Measurements from ENCODE around the gene PFDN1. TPM values are rescaled to one million over a fixed set of nuclear protein-coding genes. Genes with fewer than 3 reads are reported as not detected.
A peak's percentile ranks its signal among the peaks of the same experiment; 100 is the strongest.

PFDN1 gene, protein sequence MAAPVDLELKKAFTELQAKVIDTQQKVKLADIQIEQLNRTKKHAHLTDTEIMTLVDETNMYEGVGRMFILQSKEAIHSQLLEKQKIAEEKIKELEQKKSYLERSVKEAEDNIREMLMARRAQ
- polyA plus RNA-seq: 57.7 TPM
- long read RNA-seq, donor 1, transcript PFDN1-201 (4 exons, 1,352 nt): major isoform, 12 of 14 reads
- long read RNA-seq, donor 1, partial matches to known transcripts: 0 of 14 reads
- long read RNA-seq, donor 1, other reads (novel, unspliced or antisense): 0 of 14 reads
- long read RNA-seq, donor 2, transcript PFDN1-201 (4 exons, 1,352 nt): major isoform, 27 of 45 reads
- long read RNA-seq, donor 2, transcript PFDN1-203 (3 exons, 1,091 nt): minor isoform, 10 of 45 reads
- long read RNA-seq, donor 2, transcript PFDN1-202 (3 exons, 787 nt): minor isoform, 6 of 45 reads
- long read RNA-seq, donor 2, partial matches to known transcripts: 0 of 45 reads
- long read RNA-seq, donor 2, other reads (novel, unspliced or antisense): 0 of 45 reads
- long read RNA-seq, donor 3, transcript PFDN1-202 (3 exons, 787 nt): minor isoform, 5 of 89 reads
- long read RNA-seq, donor 3, transcript PFDN1-201 (4 exons, 1,352 nt): major isoform, 48 of 89 reads
- long read RNA-seq, donor 3, transcript PFDN1-203 (3 exons, 1,091 nt): minor isoform, 11 of 89 reads
- long read RNA-seq, donor 3, partial matches to known transcripts: 21 of 89 reads
- long read RNA-seq, donor 3, other reads (novel, unspliced or antisense): 0 of 89 reads
- long read RNA-seq, donor 4, partial matches to known transcripts: 0 of 3 reads
- long read RNA-seq, donor 4, other reads (novel, unspliced or antisense): 0 of 3 reads
- long read RNA-seq, donor 5, transcript PFDN1-201 (4 exons, 1,352 nt): major isoform, 12 of 16 reads
- long read RNA-seq, donor 5, partial matches to known transcripts: 0 of 16 reads
- long read RNA-seq, donor 5, other reads (novel, unspliced or antisense): 0 of 16 reads
- long read RNA-seq, donor 6, transcript PFDN1-201 (4 exons, 1,352 nt): major isoform, 28 of 52 reads
- long read RNA-seq, donor 6, transcript PFDN1-202 (3 exons, 787 nt): minor isoform, 5 of 52 reads
- long read RNA-seq, donor 6, partial matches to known transcripts: 17 of 52 reads
- long read RNA-seq, donor 6, other reads (novel, unspliced or antisense): 0 of 52 reads
- long read RNA-seq, donor 7, transcript PFDN1-201 (4 exons, 1,352 nt): major isoform, 7 of 14 reads
- long read RNA-seq, donor 7, partial matches to known transcripts: 0 of 14 reads
- long read RNA-seq, donor 7, other reads (novel, unspliced or antisense): 0 of 14 reads
- long read RNA-seq, donor 8, transcript PFDN1-201 (4 exons, 1,352 nt): major isoform, 29 of 50 reads
- long read RNA-seq, donor 8, transcript PFDN1-202 (3 exons, 787 nt): minor isoform, 12 of 50 reads
- long read RNA-seq, donor 8, transcript PFDN1-203 (3 exons, 1,091 nt): minor isoform, 8 of 50 reads
- long read RNA-seq, donor 8, partial matches to known transcripts: 0 of 50 reads
- long read RNA-seq, donor 8, other reads (novel, unspliced or antisense): 0 of 50 reads
- long read RNA-seq, donor 9, transcript PFDN1-203 (3 exons, 1,091 nt): minor isoform, 5 of 33 reads
- long read RNA-seq, donor 9, transcript PFDN1-201 (4 exons, 1,352 nt): major isoform, 24 of 33 reads
- long read RNA-seq, donor 9, partial matches to known transcripts: 0 of 33 reads
- long read RNA-seq, donor 9, other reads (novel, unspliced or antisense): 0 of 33 reads
- long read RNA-seq, donor 10, transcript PFDN1-203 (3 exons, 1,091 nt): minor isoform, 5 of 40 reads
- long read RNA-seq, donor 10, transcript PFDN1-201 (4 exons, 1,352 nt): major isoform, 30 of 40 reads
- long read RNA-seq, donor 10, partial matches to known transcripts: 0 of 40 reads
- long read RNA-seq, donor 10, other reads (novel, unspliced or antisense): 0 of 40 reads
- long read RNA-seq, donor 11, transcript PFDN1-201 (4 exons, 1,352 nt): major isoform, 23 of 31 reads
- long read RNA-seq, donor 11, partial matches to known transcripts: 0 of 31 reads
- long read RNA-seq, donor 11, other reads (novel, unspliced or antisense): 0 of 31 reads

DNA sequence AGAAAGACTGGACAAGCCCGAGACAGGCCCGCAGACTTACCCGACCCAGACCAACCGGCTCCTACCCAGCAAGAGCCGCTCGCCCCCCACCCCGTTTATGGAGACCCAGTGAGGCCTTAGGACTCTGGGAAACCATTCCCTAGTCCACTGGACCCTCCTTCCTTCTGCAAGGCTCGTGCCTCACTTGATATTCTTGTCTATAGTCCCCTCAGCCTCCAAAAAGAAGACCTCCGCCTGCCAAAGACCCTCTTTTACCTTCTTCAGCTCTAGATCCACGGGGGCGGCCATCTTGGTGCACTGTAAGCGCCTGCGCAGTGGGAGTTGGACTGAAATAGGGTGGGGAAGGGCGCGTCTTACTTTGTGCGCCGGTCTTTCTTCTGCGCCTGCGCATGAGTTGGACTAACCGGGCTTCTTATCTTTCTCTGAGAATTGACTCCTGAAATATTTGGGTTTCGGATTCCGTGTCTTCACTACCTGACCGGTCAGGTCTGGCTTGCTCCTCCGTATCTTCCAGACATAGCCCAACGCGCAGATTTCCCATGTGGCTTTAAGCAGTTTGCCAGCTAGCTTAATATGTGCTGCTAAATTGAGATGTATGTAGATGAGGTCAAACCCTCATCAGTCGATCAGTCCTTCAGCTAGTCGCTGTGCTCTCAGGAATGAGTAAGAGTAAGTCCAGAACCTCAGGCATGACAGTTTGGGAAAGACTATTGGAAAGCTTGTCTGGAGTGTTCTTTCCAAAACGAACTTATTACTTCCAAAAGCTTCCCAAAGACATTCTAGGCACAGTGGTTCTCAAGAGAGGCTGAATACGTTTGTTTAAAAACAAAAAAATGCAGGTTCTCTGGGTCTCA lies at the start of gene PFDN1:
PFDN1 (minus strand) TSS at position 316 of the 854 bp plus-strand sequence; CDS start at position 288, 28 bp downstream.
- Histone ChIP-seq H3K27ac (ENCODE audit: low read length) (peak within 1 kb of the TSS; percentile 7), H3K4me1 (ENCODE audit: control insufficient read depth, insufficient read depth, low read length) (peaks cover 2% of the 10 kb centered on the region), H3K36me3 (ENCODE audit: control insufficient read depth, insufficient read depth, low read length) (peaks cover 14% of the 10 kb centered on the region), H3K9me3 (ENCODE audit: control insufficient read depth, low read depth, low read length) (no peaks in the 10 kb centered on the region), H3K27me3 (ENCODE audit: control insufficient read depth, insufficient read depth, low read length) (no peaks in the 10 kb centered on the region), H3K4me3 (ENCODE audit: low read length) (peak within 1 kb of the TSS; percentile 78)
- 60% methylated on average over 1 of the region's 30 CpGs for WGBS (ENCODE audit: insufficient coverage, low lambda C conversion rate)
- DNase-seq: peak; percentile 93

DNA sequence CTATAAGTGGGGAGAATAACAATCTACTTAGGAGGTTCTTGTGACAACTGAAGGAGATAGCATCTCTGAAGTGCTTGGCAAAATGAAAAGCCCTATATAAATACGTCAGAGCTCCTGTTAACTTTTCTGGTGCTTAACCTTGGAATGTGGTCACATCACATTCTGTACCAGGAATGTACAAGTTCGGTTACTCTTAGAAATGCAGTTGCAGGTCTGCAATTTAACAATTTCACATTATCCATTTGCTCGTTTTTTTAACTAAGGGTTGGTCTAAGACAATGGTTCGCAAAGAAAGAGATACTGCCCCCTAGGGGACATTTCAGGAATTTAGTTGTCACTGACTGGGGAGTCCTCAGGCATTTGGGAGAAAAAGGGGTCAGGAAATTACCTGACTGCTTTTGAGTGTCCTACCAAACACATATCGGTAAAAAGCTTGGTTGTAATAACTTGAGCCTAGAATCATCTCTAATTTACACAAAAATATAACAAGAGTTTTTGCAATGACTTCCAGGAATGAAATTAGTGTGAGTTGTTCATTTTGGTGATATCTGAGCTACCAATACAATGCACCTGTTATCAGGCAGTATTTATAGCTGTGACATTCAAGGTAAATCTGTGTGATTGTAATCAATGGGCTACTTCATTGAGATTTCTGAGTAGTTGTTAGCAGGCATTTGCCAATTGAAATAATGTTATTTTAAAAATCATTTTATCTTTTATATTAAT lies 48.9 kb upstream of the PFDN1 start:
- H3K27ac ChIP-seq (ENCODE audit: low read length): no peak overlapping the region
- no peaks in the 10 kb centered on the region for H3K27me3 ChIP-seq (ENCODE audit: control insufficient read depth, insufficient read depth, low read length)
- no peaks in the 10 kb centered on the region for H3K9me3 ChIP-seq (ENCODE audit: control insufficient read depth, low read depth, low read length)
- peaks cover 18% of the 10 kb centered on the region for H3K4me1 ChIP-seq (ENCODE audit: control insufficient read depth, insufficient read depth, low read length)
- H3K4me3 ChIP-seq (ENCODE audit: low read length): no peak overlapping the region
- H3K36me3 ChIP-seq (ENCODE audit: control insufficient read depth, insufficient read depth, low read length): no peaks in the 10 kb centered on the region
- DNase-seq: peak; percentile 55 to 58
- 20% methylated on average over 1 of the region's 5 CpGs for WGBS (ENCODE audit: insufficient coverage, low lambda C conversion rate)

DNA sequence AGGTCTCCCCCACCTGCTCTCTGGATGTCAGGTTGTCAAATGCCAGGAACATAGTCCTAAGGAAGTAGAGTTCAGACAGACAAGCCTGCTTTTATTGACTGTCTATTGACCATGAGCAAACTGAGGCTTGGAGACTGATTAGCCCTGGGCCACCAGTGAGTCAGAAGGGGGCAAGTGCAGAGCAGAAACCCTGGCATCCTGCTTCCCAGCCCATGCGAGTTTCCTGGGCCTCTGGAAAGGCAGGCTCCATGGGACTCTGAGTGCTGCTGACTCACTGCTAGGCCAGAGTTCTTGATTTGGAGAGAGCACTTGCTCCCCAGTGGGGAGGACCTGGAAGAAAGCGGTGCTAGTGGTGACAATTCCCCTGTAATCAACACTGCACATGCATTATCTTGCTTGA lies 46.3 kb upstream of the PFDN1 start:
- WGBS (ENCODE audit: insufficient coverage, low lambda C conversion rate): no CpG with 5 or more reads among the region's 2 CpGs

DNA sequence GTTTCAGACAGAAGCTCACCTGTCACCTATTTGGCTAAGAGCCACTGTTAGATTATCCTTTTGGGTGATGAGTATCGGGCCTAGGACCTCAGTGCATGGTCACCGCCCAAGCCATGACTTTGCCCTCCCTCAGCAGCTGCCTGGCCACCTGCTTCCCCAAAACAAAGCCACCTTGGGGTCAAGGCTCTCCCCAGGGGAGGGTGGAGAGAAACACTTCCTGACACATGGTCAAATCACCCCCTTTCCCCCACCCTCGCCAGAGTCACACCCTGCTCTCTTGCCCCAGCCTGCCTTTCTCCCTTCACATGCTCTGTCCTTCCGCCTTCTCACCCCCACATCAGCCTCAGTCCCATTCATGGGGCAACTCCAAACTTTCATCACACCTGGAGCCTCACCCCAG lies 45.2 kb upstream of the PFDN1 start:
- Histone ChIP-seq H3K4me3 (ENCODE audit: low read length) (no peak overlapping the region), H3K27me3 (ENCODE audit: control insufficient read depth, insufficient read depth, low read length) (peaks cover 4% of the 10 kb centered on the region), H3K36me3 (ENCODE audit: control insufficient read depth, insufficient read depth, low read length) (no peaks in the 10 kb centered on the region), H3K27ac (ENCODE audit: low read length) (no peak overlapping the region), H3K9me3 (ENCODE audit: control insufficient read depth, low read depth, low read length) (no peaks in the 10 kb centered on the region), H3K4me1 (ENCODE audit: control insufficient read depth, insufficient read depth, low read length) (peaks cover 33% of the 10 kb centered on the region)
- no CpG with 5 or more reads among the region's 4 CpGs for WGBS (ENCODE audit: insufficient coverage, low lambda C conversion rate)
- peak in 1 of 2 donors; percentile 45 for DNase-seq

More for the DNA sequence above, 46.3 kb upstream of the PFDN1 start:
- DNase-seq: no peak
- H3K4me3 ChIP-seq (ENCODE audit: low read length): no peak overlapping the region
- no peak overlapping the region for H3K27ac ChIP-seq (ENCODE audit: low read length)
- no peaks in the 10 kb centered on the region for H3K36me3 ChIP-seq (ENCODE audit: control insufficient read depth, insufficient read depth, low read length)
- H3K9me3 ChIP-seq (ENCODE audit: control insufficient read depth, low read depth, low read length): no peaks in the 10 kb centered on the region
- peaks cover 36% of the 10 kb centered on the region for H3K4me1 ChIP-seq (ENCODE audit: control insufficient read depth, insufficient read depth, low read length)
- peaks cover 4% of the 10 kb centered on the region for H3K27me3 ChIP-seq (ENCODE audit: control insufficient read depth, insufficient read depth, low read length)

DNA sequence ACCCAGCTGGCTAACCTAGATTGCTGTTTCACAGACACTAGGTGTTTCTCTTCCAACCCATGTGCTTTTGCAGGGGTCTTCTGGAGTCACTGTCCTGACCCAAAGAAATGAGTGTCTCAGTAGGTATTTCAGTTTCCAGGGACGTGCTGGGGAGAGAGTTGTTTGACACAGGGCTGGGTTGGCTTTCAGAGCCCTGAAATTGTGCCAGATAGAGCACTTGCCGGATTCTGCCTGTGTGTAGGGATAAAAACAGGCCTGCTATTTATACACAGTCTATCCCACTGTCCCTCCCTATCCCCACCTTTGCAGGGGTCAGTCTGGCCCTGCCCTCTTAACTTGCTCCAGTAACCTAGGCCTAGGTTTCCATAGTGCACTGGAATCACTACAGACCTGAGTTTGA lies 44.5 kb upstream of the PFDN1 start:
- Histone ChIP-seq H3K27ac (ENCODE audit: low read length) (no peak overlapping the region), H3K36me3 (ENCODE audit: control insufficient read depth, insufficient read depth, low read length) (peaks cover 2% of the 10 kb centered on the region), H3K27me3 (ENCODE audit: control insufficient read depth, insufficient read depth, low read length) (peaks cover 4% of the 10 kb centered on the region), H3K9me3 (ENCODE audit: control insufficient read depth, low read depth, low read length) (no peaks in the 10 kb centered on the region), H3K4me3 (ENCODE audit: low read length) (no peak overlapping the region), H3K4me1 (ENCODE audit: control insufficient read depth, insufficient read depth, low read length) (peaks cover 33% of the 10 kb centered on the region)
- WGBS (ENCODE audit: insufficient coverage, low lambda C conversion rate): no CpG with 5 or more reads among the region's 2 CpGs
- no peak for DNase-seq

DNA sequence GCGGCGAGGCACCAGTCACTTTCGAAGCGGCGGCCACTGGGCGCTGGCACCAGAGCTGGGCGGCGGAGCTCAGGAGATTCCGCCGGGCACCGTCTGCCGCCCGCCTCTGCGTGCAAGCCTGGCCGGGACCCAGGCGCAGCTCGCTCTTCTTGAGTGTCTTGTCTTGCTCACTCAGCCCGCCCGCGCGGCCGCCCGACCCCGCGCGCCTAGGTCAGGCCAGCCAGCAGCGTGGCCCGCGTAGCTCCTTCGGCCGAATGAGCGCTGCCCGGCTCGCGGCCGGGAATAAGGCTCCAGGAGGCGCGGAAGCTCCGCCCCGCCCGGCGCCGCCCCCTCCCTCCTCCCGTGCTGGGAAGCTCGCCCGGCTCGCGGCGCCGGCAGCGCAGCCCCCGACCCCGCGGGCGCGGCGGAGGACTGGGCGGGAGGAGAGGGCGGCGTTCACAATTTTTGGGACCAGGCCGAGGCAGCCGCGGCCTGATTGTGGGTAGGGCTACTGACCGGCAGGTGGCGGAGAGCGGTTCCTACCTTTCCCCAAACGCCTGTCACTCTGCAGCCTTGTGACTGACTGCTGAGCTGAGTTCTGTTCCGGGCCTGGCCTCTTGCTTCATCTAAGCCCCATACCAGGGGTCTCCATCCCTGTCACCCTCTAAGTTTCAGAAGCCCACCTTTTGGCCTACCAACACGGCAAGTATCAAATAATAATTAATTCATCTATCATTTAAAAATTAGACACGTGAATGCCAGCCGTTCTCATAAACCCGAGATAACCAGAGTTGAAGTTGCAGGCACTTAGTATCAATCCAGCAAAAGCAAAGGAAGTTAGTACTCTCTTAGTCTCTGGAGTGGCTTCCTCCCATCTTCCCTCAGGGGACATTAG lies 43.7 kb upstream of the PFDN1 start, which contains the start of gene HBEGF:
HBEGF (minus strand) TSS at position 256 of the 874 bp plus-strand sequence. CDS start 275 bp downstream, outside the sequence.
- Histone ChIP-seq H3K4me1 (ENCODE audit: control insufficient read depth, insufficient read depth, low read length) (peaks cover 33% of the 10 kb centered on the region), H3K36me3 (ENCODE audit: control insufficient read depth, insufficient read depth, low read length) (peaks cover 2% of the 10 kb centered on the region), H3K27me3 (ENCODE audit: control insufficient read depth, insufficient read depth, low read length) (peaks cover 4% of the 10 kb centered on the region), H3K4me3 (ENCODE audit: low read length) (peak within 1 kb of the TSS; percentile 58), H3K27ac (ENCODE audit: low read length) (no peak within 1 kb of the TSS), H3K9me3 (ENCODE audit: control insufficient read depth, low read depth, low read length) (no peaks in the 10 kb centered on the region)
- WGBS (ENCODE audit: insufficient coverage, low lambda C conversion rate): 4% methylated on average over 3 of the region's 72 CpGs
- DNase-seq: peak; percentile 55 to 84

DNA sequence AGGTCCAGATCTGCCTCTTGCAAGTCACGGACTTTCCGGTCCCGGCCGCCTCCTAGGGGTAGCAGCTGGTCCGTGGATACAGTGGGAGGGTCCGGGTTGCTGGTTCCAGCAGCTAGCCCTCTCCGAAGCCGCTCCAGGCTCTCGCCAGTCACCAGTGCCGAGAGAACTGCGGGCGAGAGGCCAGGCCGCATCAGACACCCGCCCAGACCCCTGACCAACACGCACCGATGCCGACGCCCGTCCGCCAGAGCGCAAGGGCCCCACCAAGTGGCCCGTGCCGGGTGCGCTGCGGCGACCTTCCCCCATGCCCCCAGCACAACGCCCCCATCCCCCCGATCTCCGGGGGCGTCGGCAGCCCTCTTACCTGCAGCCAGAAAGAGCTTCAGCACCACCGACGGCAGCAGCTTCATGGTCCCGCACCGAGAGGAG lies 43.0 kb upstream of the PFDN1 start:
- no peak overlapping the region for H3K27ac ChIP-seq (ENCODE audit: low read length)
- peak in 1 of 2 donors; percentile 73 for DNase-seq
- peaks cover 4% of the 10 kb centered on the region for H3K27me3 ChIP-seq (ENCODE audit: control insufficient read depth, insufficient read depth, low read length)
- no CpG with 5 or more reads among the region's 35 CpGs for WGBS (ENCODE audit: insufficient coverage, low lambda C conversion rate)
- H3K36me3 ChIP-seq (ENCODE audit: control insufficient read depth, insufficient read depth, low read length): peaks cover 2% of the 10 kb centered on the region
- no peaks in the 10 kb centered on the region for H3K9me3 ChIP-seq (ENCODE audit: control insufficient read depth, low read depth, low read length)
- peaks cover 33% of the 10 kb centered on the region for H3K4me1 ChIP-seq (ENCODE audit: control insufficient read depth, insufficient read depth, low read length)
- H3K4me3 ChIP-seq (ENCODE audit: low read length): peak overlapping the region; percentile 58
